Measurements from ENCODE around the gene MAS1L. TPM values are rescaled to one million over a fixed set of nuclear protein-coding genes. Genes with fewer than 3 reads are reported as not detected.

The MAS1L gene
- total RNA-seq, 1 experiment from 2014 or later = not detected

- H3K9me2 ChIP-seq (ENCODE audit: insufficient read depth) = no peaks in the 10 kb centered on the region
- intact Hi-C loops (cut with micrococcal nuclease) = no loop called here
- H3K4me3 ChIP-seq (replicated peaks in 1 of 2; ENCODE audit: low read depth in 1 of 2, low read length in 2 of 2) = no peak overlapping the region
- ChIA-PET CTCF (no interaction called here), RAD21 (ENCODE audit: low non-redundant PET in 1 of 2, low total read pairs in 2 of 2, uncharacterized antibody in 2 of 2, unreplicated experiment in 2 of 2) (no interaction called here), POLR2A (no interaction called here)
- BruUV-seq (replicated peaks) = no TSS peak
- no peaks in the 10 kb centered on the region for H3K9me3 ChIP-seq (ENCODE audit: control insufficient read depth in 1 of 2, insufficient read depth in 1 of 2, low read depth in 1 of 2, low read length in 2 of 2)
- DNase-seq (ENCODE audit: low read depth, low spot score) (no peak), ATAC-seq (no peak)
- H3K27me3 ChIP-seq (ENCODE audit: insufficient read depth, low read length) = no peaks in the 10 kb centered on the region
- no peak overlapping the region for H3K4me2 ChIP-seq (ENCODE audit: low read length)
- no peak overlapping the region for H2AFZ ChIP-seq (ENCODE audit: low read depth, low read length, poor library complexity, severe bottlenecking)
- H3K9ac ChIP-seq (ENCODE audit: low read length) = no peak overlapping the region
- no peak overlapping the region for H3K27ac ChIP-seq (ENCODE audit: low read depth, low read length)
- H4K20me1 ChIP-seq (ENCODE audit: insufficient read depth) = no peaks in the 10 kb centered on the region
- no peaks in the 10 kb centered on the region for H3K36me3 ChIP-seq (ENCODE audit: control insufficient read depth in 1 of 2, insufficient read depth in 2 of 2, low read length in 2 of 2)
- TF ChIP-seq POLR2A (IDR thresholded peaks at IDR 0.05; ENCODE audit: borderline replicate concordance, extremely low read depth, insufficient read depth, insufficient read length) (no peak), CEBPB (IDR thresholded peaks at IDR 0.05; ENCODE audit: low read depth) (no peak), RAD21 (IDR thresholded peaks at IDR 0.05; ENCODE audit: low read depth) (no peak), SP1 (IDR thresholded peaks at IDR 0.05; ENCODE audit: low read depth) (no peak), ELF1 (IDR thresholded peaks at IDR 0.05; ENCODE audit: borderline replicate concordance, low read depth) (no peak), FOSL1 (IDR thresholded peaks at IDR 0.05; ENCODE audit: low read depth) (no peak), ZNF274 (IDR thresholded peaks at IDR 0.05; ENCODE audit: low read depth, low read length) (no peak), JUND (IDR thresholded peaks at IDR 0.05) (no peak), CBX3 (IDR thresholded peaks at IDR 0.05; ENCODE audit: low read depth) (no peak), EZH2 (IDR thresholded peaks at IDR 0.05) (no peak), EGR1 (IDR thresholded peaks at IDR 0.05; ENCODE audit: low read depth) (no peak), POLR2AphosphoS5 (IDR thresholded peaks at IDR 0.05; ENCODE audit: low read depth, low read length) (no peak), TCF7L2 (IDR thresholded peaks at IDR 0.05; ENCODE audit: borderline replicate concordance, extremely low read depth, insufficient read depth, insufficient read length) (no peak), ZFX (IDR thresholded peaks at IDR 0.05) (no peak), ATF3 (IDR thresholded peaks at IDR 0.05) (no peak), SIN3A (IDR thresholded peaks at IDR 0.05; ENCODE audit: low read depth) (no peak), YY1 (IDR thresholded peaks at IDR 0.05; ENCODE audit: extremely low read depth, insufficient replicate concordance, low read depth, low read length) (no peak), CTCF (IDR thresholded peaks at IDR 0.05 in 2 of 3, conservative IDR thresholded peaks at IDR 0.05 in 1 of 3; ENCODE audit: borderline replicate concordance in 1 of 3, insufficient read depth in 1 of 3, low read depth in 2 of 3, low read length in 2 of 3) (no peak)
- no peaks in the 10 kb centered on the region for H3K4me1 ChIP-seq (ENCODE audit: control insufficient read depth in 1 of 2, insufficient read depth in 2 of 2, low read length in 2 of 2)
- no peaks in the 10 kb centered on the region for H3K79me2 ChIP-seq (ENCODE audit: insufficient read depth, low read length)
These were observed 12.8 kb downstream of the MAS1L start for GRCh38 chr6:29474996-29475395.

Measured in HCT116 (cell line).